SH-SY5Y (cell line): ENCODE results near the gene EHMT1.

Experiments used
- GATA2 ChIP-seq: IDR thresholded peaks from 2 replicates; pipeline ENCODE4 v1.6.1; 2011; ENCODE audit warnings: mild to moderate bottlenecking, low read depth, low read length
- GATA3 ChIP-seq: IDR thresholded peaks from 2 replicates; pipeline ENCODE4 v1.6.1; 2011; ENCODE audit warnings: low read depth, mild to moderate bottlenecking, low read length, moderate library complexity

DNA sequence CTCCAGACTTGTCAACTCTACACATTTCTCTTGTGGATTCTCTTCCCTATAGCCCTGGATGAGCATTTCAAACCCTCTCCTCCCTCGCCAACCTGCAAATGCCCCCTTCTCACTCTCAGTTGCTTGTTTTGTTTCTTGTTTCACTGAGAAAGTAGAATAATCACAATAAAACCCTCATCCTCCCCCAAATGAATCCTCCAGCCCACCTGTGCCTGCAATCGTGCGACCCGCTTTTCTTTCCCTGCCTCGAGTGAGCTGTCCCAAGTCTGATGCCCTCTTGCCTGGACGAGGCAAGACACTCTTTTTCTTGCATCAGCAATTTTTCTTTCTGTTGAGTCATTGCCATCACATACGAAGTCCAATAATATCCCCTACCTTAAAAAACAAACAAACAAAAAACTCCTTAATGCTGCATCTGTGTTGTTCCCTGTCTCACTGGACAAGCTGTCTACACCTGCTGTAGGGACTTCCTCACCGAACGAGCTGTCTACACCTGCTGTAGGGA is 255.1 kb downstream of the EHMT1 start:
- TF ChIP-seq GATA2 (no peak), GATA3 (no peak)
